Ramos (cell line): Measurements from ENCODE around the gene GSTM1.
"Not testable (repeated sequence)": the region's sequence is repeated elsewhere in the genome, so short reads cannot be mapped to it uniquely, and the experiment has no call there.

Experiments
- in situ Hi-C: fragments of 300-500 bp; cut with MboI; formaldehyde crosslinking; loops from one replicate; pipeline ENCODE4 v1.14.3; 2022; ENCODE audit warnings: low sequenced_read_pairs; ENCODE audit not compliant: unreplicated experiment

GSTM1 gene

DNA sequence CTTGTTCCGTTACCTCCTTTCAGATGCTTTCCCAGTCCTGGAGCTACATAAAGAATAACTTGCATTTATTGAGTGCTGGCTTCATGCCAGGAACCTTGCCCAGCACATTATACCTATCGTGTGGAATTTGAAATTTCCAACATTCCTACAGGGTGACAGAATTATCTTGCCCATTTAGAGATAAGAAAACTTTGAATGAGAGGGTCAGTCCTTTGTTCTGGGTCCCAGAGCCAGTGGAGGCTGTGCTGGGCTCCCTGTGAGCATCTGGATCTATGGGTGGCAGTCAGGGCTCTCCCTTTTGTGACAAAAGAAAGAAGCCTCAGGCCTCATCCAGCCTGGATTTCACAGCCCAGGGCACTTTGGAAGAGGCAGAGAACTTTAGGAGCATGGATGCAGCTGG, 28.5 kb upstream of the GSTM1 start:
- in situ Hi-C loops, result no loop called here

- in situ Hi-C loops, result no loop called here
Measured at GRCh38 chr1:109659997-109660690, 27.5 kb upstream of the GSTM1 start.

DNA sequence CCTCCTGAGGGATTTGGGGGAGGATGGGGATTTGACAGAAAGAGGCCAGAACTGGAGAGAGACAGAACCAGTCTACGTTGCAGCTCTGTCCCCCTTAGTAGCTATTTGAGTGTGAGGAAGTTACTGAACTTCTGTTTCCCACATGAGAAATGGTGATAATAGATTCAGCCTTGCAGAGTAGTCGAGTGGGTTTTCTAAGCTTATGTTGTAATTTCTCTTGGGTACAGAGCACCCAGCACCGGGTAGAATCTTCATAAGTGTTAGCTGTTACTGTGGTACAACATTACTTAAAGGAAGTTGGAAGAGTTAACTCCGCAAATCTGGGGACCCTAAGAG, 27.0 kb upstream of the GSTM1 start:
- in situ Hi-C loops, result not testable (repeated sequence)

GRCh38 chr1:109661391-109661790, 26.2 kb upstream of the GSTM1 start:
- in situ Hi-C loops, result no loop called here

DNA sequence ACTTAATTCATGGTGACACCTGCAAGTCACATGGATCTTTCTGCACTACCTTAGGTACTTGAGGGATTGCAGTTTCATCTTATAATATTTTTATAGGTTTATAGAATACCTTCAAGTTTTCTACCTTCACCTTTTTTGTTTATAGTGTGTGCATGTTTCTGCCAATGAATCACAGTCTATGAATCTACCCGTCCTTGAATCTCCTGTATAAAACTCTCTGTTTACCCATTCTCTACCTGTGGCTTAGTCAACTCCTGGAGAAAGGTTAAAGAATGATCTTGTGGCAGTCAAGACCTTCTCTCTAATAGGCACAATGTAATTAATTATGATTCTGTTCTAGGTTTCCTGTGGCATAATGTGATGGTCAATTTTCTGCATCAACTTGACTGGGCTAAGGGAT, 22.9 kb upstream of the GSTM1 start:
- in situ Hi-C loops, result no loop called here

DNA sequence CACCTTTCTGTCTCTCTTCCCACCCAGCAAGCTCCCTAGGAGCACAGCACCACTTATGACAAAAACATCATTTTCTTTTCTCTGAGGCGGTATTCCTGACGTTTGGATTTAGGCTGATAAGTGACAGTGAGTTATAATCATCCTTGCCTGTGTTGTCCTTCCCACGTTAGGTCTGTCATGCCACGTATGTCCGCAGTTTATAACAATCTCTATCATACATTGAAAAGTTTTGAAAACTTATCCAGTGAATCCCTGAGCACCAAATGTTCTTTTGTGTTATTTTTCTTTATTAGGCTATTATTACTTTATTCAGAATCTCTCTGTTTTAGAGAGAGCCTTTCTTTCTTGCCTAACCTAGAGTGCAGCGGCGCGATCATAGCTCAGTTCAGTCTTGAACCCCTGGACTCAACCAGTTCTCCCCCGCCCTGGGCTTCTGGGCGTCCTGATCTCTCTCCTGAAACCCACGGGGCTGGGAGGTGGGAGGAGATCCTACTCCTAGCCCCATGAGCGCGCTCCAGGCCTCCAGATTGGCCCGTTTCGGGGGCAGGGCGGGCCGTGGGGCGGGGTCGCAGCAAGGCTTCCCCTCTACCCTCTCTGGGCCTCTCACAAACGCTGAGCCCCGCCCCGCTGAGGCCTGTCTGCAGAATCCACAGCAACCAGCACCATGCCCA, 20.0 kb upstream of the GSTM1 start, which contains the start of gene GSTM2:
Gene GSTM2 (plus strand): TSS at position 606 of the 671 bp plus-strand sequence. CDS start 59 bp downstream, at position 665.
- in situ Hi-C loops, result no loop called here

GRCh38 chr1:109668123-109668775, 19.4 kb upstream of the GSTM1 start:
- in situ Hi-C loops, result no loop called here

DNA sequence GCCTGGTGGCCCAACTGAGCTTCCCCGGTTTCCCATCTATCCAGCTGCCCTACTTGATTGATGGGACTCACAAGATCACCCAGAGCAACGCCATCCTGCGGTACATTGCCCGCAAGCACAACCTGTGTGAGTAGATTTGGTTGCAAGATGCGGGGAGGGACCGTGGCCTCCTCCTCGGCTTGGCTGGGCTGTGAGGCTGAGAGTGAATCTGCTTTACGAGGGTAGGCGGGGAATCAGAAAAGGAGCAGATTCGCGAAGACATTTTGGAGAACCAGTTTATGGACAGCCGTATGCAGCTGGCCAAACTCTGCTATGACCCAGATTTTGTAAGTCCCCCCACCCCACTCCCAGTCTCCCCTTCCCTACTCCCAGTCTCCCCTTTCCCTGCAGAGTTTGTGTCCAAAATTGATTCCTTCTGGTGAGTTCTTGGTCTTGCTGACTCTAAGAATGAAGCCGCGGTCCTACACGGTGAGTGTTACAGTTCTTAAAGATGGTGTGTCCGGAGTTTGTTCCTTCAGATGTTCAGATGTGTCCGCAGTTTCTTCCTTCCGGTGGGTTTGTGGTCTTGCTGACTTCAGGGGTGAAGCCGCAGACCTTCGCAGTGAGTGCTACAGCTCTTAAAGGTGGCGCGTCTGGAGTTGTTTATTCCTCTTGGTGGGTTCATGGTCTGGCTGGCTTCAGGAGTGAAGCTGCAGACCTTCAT, 18.2 kb upstream of the GSTM1 start:
- in situ Hi-C loops, result no loop called here

GRCh38 chr1:109669949-109670302, 17.7 kb upstream of the GSTM1 start:
- in situ Hi-C loops, result not testable (repeated sequence)

DNA sequence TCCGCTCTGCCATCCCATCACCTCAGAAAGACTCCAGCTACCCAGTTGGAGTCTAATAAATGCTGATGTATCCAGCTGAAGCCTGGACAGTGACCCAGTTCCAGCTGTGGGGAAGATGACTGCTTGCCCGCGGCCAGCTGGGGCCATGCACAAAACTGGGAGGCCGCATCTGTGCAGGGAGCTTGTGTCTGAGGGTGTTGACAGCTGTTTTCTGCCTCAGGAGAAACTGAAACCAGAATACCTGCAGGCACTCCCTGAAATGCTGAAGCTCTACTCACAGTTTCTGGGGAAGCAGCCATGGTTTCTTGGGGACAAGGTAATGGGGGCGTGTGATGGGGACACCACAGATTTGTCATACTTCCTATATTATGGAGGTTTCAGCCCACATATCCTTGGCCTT, 16.6 kb upstream of the GSTM1 start:
- in situ Hi-C loops, result no loop called here

GRCh38 chr1:109673861-109674260, 13.8 kb upstream of the GSTM1 start:
- in situ Hi-C loops, result not testable (repeated sequence)

DNA sequence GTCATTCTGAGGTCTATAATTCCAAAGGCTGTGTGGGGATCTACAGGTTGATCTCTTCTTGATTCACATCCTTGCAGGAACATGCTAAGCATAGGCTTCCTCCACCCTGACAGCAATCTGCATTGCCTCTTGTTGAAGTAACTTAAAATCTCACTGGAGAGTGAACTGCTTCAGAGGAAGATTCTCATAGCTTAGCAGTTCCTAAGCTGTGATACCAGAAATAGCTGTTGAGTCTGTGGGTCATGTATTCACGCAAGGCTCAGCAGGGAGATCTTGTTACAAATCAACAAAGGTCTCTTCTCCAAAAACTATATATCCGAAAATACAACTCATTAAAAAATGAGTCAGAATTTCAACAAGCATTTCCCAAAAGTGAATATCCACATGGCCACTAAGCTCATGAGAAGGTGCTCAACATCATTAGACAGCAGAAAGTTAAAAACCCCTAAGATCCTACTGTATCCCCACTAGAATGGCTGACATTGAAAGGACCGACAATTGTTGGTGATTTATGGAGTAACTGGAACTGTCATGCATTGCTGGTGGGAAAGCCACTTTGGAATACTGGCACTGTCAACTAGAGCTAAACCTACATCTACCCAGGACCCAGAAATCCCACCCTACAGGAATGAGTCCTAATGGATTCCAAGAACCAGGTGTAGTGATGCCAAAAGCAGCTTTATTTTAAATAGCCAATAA, 10.8 kb upstream of the GSTM1 start:
- in situ Hi-C loops, result not testable (repeated sequence)

DNA sequence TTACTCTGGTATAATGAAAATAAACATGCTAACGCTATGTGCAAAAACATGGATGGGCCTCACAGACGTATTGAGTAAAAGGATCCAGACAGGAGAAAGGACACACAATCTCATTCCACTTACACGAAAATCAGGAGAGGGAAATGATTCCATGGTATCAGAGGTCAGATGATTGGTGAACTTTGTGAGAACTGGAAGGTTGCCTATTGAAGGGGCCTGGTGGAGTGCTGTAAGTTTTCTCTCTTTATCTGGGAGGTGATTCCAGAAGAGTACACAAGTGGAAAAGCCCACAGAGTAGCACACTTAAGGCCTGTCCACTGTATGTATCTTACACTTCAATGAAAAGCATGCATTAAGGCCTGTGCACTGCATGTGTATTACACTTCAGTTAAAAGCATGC, 10.2 kb upstream of the GSTM1 start:
- in situ Hi-C loops, result no loop called here

DNA sequence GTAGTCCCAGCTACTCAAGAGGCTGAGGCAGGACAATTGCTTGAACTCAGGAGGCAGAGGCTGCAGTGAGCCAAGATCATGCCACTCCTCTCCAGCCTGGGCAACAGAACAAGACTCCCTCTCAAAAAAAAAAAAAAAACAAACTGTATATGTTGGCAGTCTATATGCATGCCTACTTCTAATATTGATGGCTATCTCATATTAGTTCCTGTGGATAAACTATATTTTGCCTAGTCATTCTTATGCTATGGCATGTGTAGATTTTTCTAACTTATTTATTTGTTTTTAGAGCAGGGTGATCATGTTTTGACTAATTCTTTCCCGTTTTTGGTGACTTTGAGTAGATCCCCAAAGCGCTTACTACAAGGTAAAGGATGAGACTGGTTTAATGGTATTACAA, 9.0 kb upstream of the GSTM1 start:
- in situ Hi-C loops, result not testable (repeated sequence)

GRCh38 chr1:109684777-109685176, 2.8 kb upstream of the GSTM1 start:
- in situ Hi-C loops, result not testable (repeated sequence)

- in situ Hi-C loops, result not testable (repeated sequence)
Measured at GRCh38 chr1:109685399-109685798, 2.2 kb upstream of the GSTM1 start.

DNA sequence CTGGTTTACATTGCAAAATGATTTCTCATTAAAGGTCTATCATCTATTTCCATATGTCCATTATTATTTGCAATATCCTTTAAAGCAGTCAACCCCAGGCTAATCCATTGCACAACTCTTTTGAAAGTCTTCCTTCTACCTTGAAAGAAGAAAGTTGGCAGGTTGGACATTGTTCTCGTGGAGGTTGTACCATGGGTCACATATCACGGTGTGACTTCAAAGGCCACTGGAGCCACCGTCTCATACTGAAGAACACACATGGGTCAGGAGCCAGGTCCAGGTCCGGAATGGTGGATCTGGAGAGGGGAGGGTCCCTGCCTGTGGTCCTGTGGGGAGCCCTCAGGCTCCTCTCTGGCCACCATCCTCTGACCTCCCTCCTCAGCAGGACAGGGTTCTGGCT, 1.7 kb upstream of the GSTM1 start:
- in situ Hi-C loops, result not testable (repeated sequence)

DNA sequence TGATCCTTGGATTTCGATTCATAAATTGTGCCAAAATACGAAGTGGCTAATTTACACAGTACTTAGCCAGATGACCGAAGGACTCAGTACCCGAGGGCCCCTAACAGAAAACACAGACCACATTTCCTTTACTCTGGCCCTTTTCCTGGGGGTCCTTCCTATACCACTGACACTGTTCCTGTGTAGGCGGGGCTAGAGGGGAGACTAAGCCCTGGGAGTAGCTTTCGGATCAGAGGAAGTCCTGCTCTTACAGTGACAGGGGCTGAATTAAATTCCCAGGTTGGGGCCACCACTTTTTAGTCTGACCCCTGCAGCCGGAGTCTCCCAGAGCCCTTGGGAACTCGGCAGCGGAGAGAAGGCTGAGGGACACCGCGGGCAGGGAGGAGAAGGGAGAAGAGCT, 508 bp upstream of the GSTM1 start:
- in situ Hi-C loops, result not testable (repeated sequence)

GRCh38 chr1:109689844-109690405, 2.3 kb downstream of the GSTM1 start:
- in situ Hi-C loops, result no loop called here

GRCh38 chr1:109691759-109692158, 4.1 kb downstream of the GSTM1 start:
- in situ Hi-C loops, result no loop called here
